OCI-LY3 (cell line): ENCODE measurements around the gene IL21.

Experiments used
- CTCF ChIP-seq: fragments of 200-600, 300-600 bp; sonication (generic); IDR thresholded peaks from 2 replicates; pipeline ENCODE4 v1.5.1; 2014; ENCODE audit warnings: antibody characterized with exemption, low read length, low read depth
- EZH2phosphoT487 ChIP-seq: fragments of 200-600 bp; shearing (Covaris generic); IDR thresholded peaks from 2 replicates; pipeline ENCODE4 v1.6.1; 2018; ENCODE audit warnings: antibody characterized with exemption, mixed run types, low read depth

GRCh38 chr4:122636697-122637096 is 15.8 kb upstream of the IL21 start:
- TF ChIP-seq CTCF (no peak), EZH2phosphoT487 (no peak)
